ENCODE data around the gene NR3C2.
"Not testable (repeated sequence)": the region's sequence is repeated elsewhere in the genome, so short reads cannot be mapped to it uniquely, and the experiment has no call there.

NR3C2 gene

GRCh38 chr4:148112231-148112982 is 329.8 kb downstream of the NR3C2 start:
- DNase-seq (ENCODE audit: low spot score): peak; percentile 41

GRCh38 chr4:148110169-148110568 is 332.0 kb downstream of the NR3C2 start:
- DNase-seq (ENCODE audit: low spot score): no peak

GRCh38 chr4:148109216-148109615 is 333.0 kb downstream of the NR3C2 start:
- no peak for DNase-seq (ENCODE audit: low spot score)

DNA sequence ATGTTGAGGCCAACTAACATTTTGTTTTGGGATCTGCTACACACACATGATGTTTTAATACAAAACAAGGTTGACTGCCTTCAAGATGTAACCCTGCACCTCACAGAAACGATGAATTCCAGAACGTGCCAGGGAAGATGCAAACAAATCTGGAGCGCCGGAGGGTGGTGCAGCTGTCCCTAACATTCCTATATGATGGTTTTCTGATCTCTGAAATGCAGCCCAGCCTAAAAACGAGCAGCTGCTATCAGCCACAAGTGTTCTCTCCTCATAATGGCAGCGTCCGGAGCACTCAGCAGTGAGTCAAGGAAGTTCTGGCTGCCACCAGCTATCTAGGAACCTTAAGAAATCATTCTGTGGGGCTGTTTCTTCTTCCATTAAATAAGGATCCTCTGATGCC is 333.4 kb downstream of the NR3C2 start:
- no peak for DNase-seq (ENCODE audit: low spot score)

GRCh38 chr4:148103597-148104355 is 338.4 kb downstream of the NR3C2 start:
- DNase-seq (ENCODE audit: low spot score): no peak

DNA sequence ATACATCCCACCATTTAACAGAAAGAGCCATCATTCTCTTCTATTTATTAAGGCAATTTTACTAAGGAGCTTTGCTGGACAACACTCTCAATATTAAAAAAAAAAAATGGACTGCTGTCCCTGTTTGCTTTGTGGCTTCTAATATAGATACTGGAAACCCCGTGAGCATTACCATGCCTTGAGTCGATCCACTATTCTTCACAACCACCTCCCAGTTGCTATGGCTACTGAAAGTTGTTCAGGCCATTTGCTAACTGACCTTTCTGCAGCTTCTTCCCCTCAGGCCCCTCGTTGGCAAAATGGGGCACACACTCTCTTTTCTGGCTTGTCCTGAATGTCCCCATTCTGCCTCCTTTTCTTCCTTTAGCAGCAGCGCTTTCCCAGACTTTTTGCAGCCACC is 340.4 kb downstream of the NR3C2 start:
- DNase-seq (ENCODE audit: low spot score): no peak

DNA sequence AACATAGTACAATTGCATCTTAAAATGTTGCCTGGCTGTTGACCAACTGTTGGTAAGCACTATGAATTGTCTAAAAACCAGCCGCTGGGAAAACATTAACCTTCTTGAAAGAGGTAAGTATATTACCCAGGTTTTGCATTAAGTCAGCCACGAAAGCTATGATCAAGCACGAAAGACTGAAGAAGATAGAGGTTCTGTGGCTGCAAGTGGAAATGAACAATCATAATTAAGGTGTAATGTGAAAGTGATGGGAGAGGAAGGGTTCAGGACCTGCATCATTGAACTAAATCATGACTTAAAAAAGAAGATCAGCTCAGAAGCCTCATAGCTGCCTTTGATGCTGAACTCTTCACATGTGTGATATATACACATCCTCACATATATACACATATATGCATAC is 341.0 kb downstream of the NR3C2 start:
- DNase-seq (ENCODE audit: low spot score): peak; percentile 19

GRCh38 chr4:148097801-148098200 is 344.4 kb downstream of the NR3C2 start:
- DNase-seq (ENCODE audit: low spot score): no peak

GRCh38 chr4:148095346-148095923 is 346.8 kb downstream of the NR3C2 start:
- no peak for DNase-seq (ENCODE audit: low spot score)

DNA sequence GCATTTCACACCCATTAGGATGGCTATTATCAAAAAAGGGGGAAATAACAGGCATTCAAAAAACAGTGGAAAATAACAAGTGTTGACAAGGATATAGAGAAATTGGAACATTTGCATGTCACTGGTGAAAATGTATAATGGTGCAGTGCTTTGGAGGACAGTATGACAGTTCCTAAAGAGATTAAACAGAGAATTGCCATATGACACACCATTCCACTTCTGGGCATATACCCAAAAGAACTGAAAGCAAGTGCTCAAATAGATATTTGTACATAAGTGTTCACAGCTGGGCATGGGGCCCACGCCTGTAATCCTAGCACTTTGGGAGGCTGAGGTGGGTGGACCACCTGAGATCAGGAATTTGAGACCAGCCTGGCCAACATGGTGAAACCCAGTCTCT is 348.1 kb downstream of the NR3C2 start:
- DNase-seq (ENCODE audit: low spot score): no peak

DNA sequence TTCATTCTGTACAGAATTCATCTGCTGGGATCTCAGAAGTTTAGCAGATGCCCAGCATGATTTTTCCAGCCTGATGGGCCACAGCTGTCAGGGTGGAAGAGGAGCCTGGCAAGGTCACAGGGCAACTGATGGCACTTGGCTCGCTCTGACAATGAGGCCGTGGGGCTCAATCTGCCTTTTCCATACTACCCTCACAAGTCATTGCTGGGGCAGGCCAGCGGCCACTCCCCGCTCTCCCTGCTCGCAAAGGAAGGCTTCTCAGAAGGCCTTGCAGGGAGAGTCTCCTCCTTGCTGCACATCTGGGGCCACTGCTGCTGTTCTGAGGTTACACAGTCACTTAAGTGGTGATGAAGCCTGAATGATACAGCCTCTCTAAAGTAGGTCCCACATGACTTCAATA is 349.1 kb downstream of the NR3C2 start:
- no peak for DNase-seq (ENCODE audit: low spot score)

DNA sequence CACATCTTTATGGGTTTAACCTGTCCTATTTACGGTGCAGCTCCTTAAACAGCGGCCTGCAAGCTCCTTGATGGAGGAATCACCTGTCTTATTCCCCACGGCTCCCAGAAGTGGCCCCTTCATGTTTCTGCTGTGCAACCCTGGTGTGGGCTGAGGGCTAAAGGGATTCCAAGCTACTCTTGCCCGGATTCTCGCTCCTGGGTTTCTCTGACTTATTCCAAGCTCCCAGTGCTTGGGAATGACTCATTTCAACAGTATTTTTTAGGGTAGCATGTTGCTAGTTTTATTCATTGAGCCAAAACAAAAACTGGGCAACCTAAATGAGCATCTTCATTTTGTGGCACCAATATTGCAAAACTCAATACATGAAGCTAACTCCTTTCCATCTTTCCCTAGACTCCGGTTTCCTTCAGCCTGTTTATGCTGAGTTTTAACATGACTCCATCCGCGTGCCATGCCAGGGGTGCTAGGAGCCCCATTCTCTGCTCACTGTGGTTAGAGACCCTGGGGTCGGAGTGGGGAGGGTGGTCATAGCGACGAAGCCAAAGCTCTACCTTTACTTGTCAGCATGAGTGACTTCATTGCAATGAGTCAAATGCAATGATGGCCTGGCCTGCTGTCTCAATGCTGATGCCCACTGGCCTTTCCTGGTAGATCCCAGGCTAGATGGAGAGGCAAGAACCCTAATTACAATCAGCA is 349.7 kb downstream of the NR3C2 start:
- DNase-seq (ENCODE audit: low spot score): no peak

DNA sequence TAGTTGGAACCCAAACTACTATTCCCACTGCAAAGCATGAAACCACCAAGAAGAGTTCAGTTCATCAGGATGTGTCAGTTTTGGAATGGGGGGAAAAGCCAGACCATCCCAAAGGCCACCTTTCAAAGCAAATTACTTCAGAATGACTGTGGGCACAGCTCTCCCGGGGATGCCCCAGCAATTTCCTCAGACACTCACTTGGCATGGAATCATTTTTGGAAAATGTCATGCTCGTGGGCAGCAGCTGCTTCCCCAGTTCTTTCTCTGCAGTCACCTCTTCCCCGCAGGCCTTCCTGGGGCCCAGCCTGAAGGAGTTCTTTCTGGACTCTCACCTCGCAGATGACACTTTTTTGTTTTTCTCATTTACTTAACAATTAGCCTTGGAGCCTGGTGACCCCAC is 350.3 kb downstream of the NR3C2 start:
- no peak for DNase-seq (ENCODE audit: low spot score)

GRCh38 chr4:148090503-148091476 is 351.4 kb downstream of the NR3C2 start:
- no peak for DNase-seq (ENCODE audit: low spot score)

DNA sequence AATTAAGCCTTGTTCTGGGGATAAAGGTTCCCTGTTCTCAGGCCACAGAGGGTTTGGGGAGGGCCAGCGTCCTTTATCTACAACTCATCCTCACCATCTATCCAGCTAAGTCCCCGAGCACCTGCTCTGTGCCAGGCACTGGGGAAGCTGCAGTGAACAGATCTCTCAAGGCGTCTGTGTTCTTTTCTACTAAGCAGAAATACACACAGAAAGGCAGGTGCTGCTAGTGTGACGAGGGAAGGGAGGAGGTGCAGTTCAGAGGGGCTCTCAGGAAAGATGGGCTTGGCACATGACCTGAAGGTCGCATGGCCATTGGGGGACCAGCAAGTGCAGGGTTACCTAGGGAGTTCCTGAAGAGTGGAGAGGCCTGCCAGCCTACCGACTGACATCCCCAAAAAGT is 352.2 kb downstream of the NR3C2 start:
- no peak for DNase-seq (ENCODE audit: low spot score)

- no peak for DNase-seq (ENCODE audit: low spot score)
These were observed 352.6 kb downstream of the NR3C2 start for GRCh38 chr4:148089624-148090023.

DNA sequence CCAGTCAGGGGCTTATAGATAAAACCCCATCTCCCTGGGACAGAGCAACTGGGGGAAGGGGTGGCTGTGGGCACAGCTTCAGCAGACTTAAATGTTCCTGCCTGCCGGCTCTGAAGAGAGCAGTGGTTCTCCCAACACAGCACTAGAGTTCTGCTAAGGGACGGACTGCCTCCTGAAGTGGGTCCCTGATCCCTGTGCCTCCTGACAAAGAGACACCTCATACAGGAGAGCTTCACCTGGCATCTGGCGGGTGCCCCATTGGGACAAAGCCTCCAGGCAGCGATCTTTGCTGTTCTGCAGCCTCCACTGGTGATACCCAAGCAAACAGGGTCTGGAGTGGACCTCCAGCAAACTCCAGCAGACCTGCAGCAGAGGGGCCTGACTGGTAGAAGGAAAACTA is 359.1 kb downstream of the NR3C2 start:
- not testable (repeated sequence) for DNase-seq (ENCODE audit: low spot score)

GRCh38 chr4:148081745-148082144 is 360.5 kb downstream of the NR3C2 start:
- no peak for DNase-seq (ENCODE audit: low spot score)

DNA sequence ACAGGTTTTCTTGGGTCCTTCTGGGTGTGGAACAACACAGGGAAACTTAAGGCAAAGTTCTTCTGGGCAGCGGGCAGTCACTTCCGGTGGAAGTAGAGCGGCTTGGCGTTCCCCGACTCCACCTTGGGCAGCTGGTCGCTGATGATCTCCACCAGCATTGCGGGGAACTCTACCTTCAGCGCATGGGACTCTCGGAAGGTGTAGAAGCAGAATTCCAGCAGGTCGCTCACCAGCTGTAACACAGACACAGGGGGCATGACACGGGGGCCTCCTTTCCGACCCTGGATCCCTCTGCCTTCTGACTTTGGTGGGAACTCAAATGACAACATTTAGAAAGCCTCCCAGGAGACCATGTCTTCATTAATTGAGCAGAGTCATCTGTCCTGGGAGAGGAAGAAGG is 360.9 kb downstream of the NR3C2 start:
- DNase-seq (ENCODE audit: low spot score): no peak

DNA sequence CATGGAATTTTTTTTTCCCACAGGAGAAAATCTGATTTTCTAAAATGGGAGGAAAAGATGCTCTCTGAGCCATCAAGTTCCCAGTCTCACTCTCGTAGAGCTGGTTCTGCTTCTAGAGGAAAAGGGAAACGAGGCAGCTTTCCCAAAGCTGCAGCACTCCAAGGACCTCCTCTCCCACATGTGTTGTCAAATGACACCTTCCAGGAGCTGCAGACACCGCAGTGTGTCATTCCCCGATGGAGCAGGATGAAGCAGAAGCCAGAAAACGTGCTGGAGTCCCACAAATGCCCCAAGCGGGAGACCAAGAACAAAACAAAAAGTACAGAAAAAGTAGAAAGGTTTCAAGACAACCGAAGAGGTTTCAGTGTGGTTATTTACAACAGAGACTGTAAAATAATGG is 362.3 kb downstream of the NR3C2 start:
- DNase-seq (ENCODE audit: low spot score): no peak

DNA sequence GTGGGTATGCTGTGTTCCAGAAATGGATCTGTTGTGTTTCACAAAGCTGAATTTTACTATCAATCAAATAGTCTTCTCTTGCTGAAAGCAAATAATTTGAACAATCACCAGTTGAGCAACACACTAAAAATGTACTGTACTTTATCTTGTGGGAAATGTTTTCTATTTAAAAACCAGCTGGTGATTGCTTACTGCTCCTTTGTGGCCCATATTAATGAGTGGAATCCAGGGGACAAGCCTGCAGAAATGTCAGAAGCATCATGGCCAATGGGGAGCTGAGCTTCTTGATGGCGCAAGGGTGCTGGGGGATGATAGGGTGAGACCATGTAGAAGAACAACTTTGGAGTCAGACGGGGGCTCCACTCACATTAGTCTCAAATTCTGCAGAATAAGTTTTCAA is 364.2 kb downstream of the NR3C2 start:
- no peak for DNase-seq (ENCODE audit: low spot score)

Data from kidney tubule cell (primary cell).